Measurements from ENCODE around the gene RASGEF1B. TPM values are rescaled to one million over a fixed set of nuclear protein-coding genes. Genes with fewer than 3 reads are reported as not detected.

The RASGEF1B gene
- total RNA-seq, 1 donor from 2014 or later, result 1.6 TPM

DNA sequence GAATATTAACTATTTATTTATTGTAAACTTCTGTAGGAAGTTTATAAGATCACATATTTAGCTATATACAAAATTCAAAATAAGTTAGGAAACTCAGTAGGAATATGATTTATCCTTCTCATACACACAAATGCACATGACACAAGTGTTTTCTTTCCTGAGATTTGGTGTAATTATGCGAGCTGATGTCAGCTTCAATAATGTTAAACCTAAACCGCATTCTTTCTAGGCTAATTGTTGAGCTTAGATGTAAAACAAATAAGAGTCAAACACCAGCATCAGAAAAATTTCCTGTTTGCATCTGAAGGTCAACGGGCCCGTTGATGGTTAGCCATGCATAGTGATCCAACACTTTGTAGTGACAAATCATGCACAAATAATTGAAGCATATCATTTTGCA lies 30.8 kb downstream of the RASGEF1B start:
- intact Hi-C loops (cut with micrococcal nuclease), result no loop called here

GRCh38 chr4:81436941-81437574 lies 34.6 kb downstream of the RASGEF1B start:
- intact Hi-C loops (cut with micrococcal nuclease), result no loop called here

GRCh38 chr4:81436096-81436495 lies 35.6 kb downstream of the RASGEF1B start:
- intact Hi-C loops (cut with micrococcal nuclease), result no loop called here

- intact Hi-C loops (cut with micrococcal nuclease), result no loop called here
Observed at GRCh38 chr4:81432825-81433224, 38.9 kb downstream of the RASGEF1B start.

- intact Hi-C loops (cut with micrococcal nuclease), result no loop called here
Observed at GRCh38 chr4:81431971-81432370, 39.7 kb downstream of the RASGEF1B start.

DNA sequence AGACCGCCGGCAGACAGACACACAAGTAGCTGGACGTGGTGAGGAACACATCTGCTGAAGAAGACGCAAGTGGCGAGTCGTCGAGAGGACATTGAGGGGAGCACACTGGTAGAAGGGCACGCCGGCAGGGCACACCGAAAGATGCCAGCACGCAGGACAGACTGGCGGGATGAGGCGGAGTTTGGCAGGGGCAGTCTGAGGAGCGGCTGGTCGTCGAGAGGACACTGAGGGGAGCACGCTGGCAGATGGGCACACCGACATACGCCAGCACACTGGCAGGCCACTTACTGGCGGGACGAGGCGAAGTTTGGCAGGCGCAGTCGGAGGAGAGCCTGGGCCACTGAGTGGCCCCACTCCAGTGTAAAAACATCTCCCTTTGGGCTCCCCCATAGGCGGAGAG lies 42.1 kb downstream of the RASGEF1B start:
- intact Hi-C loops (cut with micrococcal nuclease), result no loop called here

GRCh38 chr4:81429031-81429430 lies 42.7 kb downstream of the RASGEF1B start:
- intact Hi-C loops (cut with micrococcal nuclease), result no loop called here

GRCh38 chr4:81428002-81428401 lies 43.7 kb downstream of the RASGEF1B start:
- intact Hi-C loops (cut with micrococcal nuclease), result no loop called here

DNA sequence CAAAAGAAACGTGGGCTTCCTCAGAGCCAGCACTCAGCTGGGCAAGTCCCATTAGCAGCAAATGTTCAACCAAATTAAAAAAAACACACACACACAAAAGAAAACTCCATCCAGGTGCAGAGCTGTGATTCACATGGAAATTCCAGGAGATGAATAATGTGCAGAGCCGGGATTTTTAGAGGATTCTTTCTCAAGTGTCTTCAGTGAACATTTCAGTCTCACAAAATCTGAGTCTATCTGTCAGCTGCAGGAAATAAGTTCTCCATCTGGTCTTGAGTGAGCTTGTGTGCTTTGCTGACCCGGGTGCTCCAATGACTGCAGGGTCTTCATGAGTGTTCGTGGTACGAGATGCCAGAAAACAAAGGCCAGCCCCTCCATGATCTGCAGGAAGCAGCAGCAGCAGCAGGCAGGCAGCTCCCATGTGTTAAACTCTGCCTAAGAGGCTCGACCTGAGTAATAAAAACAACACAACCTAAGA lies 44.3 kb downstream of the RASGEF1B start:
- intact Hi-C loops (cut with micrococcal nuclease), result no loop called here

GRCh38 chr4:81426770-81427289 lies 44.9 kb downstream of the RASGEF1B start:
- intact Hi-C loops (cut with micrococcal nuclease), result no loop called here

GRCh38 chr4:81424816-81425755 lies 46.6 kb downstream of the RASGEF1B start:
- intact Hi-C loops (cut with micrococcal nuclease), result no loop called here

GRCh38 chr4:81424336-81424735 lies 47.4 kb downstream of the RASGEF1B start:
- intact Hi-C loops (cut with micrococcal nuclease), result no loop called here

GRCh38 chr4:81422595-81422994 lies 49.1 kb downstream of the RASGEF1B start:
- intact Hi-C loops (cut with micrococcal nuclease), result no loop called here

DNA sequence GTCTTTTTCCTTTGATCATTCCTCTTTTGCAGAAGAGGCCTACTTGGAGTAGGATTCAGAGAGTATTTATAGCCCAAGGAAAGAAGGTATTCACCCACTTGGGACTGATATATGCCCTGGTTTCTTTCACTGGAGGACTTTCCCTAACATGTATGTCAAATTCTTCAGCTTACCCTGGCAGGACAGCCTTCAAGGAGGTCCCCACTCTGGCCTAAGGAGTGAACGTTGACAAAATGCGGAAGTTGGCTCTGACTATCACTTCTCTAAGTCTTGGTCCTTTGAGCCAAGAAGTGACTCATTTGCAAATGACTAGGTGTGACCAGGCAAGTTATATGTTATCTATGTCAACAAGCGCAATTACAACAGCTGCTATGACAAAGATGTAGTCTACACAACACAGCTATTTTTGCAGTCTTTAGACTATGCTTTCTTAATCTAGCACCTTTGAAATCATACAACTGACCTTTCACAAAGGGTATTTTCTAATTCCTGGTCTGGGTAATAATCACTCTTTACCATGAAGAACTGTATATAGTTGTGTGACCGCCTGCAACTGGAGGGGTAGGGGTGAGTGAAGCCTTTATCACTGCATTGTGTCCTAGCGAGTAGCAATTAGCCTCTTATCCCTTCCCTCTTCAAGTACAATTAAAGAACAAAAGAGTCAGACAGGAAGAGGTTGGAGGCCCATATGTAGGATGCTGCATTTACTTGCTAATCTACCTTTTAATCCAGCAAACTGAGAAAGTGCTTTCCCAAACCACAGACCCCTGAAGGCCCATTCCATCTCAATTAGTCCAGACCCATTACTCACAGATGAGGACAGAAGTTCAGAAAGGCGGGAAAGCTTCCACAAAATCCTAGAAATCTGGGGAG lies 50.1 kb downstream of the RASGEF1B start:
- intact Hi-C loops (cut with micrococcal nuclease), result no loop called here

DNA sequence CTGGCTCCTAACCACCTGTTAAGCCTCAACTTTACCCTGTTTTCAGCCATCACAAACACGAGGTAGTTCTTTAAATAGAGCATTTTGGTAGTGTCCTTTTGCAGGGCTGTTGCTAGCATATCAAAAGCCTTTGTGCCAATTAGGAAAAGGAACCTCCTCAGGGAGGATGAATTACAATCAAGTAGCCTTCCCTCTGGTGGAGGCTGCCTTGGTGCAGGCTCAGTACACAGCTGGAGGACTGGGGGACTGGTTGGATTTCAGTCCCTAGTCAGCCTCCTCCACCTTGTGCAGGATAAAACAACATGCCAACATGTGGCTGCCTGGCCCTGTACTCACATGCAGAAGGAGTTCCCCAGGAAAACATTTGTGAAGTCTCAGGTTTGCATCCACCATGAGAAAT lies 53.1 kb downstream of the RASGEF1B start:
- intact Hi-C loops (cut with micrococcal nuclease), result no loop called here

GRCh38 chr4:81412946-81413495 lies 58.7 kb downstream of the RASGEF1B start:
- intact Hi-C loops (cut with micrococcal nuclease), result no loop called here

DNA sequence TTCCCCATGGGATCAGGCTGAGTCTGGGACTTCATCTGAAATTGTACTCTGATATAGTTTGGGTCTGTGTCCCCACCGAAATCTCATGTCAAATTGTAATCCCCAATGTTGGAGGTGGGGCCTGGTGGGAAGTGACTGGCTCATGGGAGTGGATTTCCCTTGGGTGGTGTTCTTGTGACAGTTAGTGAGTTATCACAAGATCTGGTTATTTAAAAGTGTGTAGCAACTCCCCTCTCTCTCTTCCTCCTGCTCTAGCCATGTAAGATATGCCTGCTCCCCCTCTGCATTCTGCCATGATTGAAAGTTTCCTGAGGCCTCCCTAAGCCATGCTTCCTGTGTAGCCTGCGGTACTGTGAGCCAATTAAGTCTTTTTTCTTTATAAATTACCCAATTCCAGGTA lies 61.0 kb downstream of the RASGEF1B start:
- intact Hi-C loops (cut with micrococcal nuclease), result no loop called here

- intact Hi-C loops (cut with micrococcal nuclease), result loop anchor here (10.0 kb wide), 1 partner anchor 1015 kb away; no protein-coding TSS in a partner anchor
Observed at GRCh38 chr4:81409836-81410235, 61.9 kb downstream of the RASGEF1B start.

- intact Hi-C loops (cut with micrococcal nuclease), result loop anchor here (10.0 kb wide), 1 partner anchor 1016 kb away; no protein-coding TSS in a partner anchor
Observed at GRCh38 chr4:81408341-81408740, 63.4 kb downstream of the RASGEF1B start.

- intact Hi-C loops (cut with micrococcal nuclease), result loop anchor here (10.0 kb wide), 1 partner anchor 1017 kb away; no protein-coding TSS in a partner anchor
Observed at GRCh38 chr4:81407726-81408125, 64.0 kb downstream of the RASGEF1B start.

GRCh38 chr4:81406481-81406880 lies 65.2 kb downstream of the RASGEF1B start:
- intact Hi-C loops (cut with micrococcal nuclease), result loop anchor here (1.0 to 10.0 kb wide), 8 partner anchors 61 to 1018 kb away; no protein-coding TSS in a partner anchor
